Hematopoietic multipotent progenitor cell treated with erythropoietin and hydrocortisone succinate and interleukin-3 and kit ligand, for 4 days (in vitro differentiated cells): Measurements from ENCODE around the gene SUN3.

Source experiments
- DNase-seq: peaks from one replicate; pipeline ENCODE4 v3.0.0-alpha.2; 2015

SUN3 gene

DNA sequence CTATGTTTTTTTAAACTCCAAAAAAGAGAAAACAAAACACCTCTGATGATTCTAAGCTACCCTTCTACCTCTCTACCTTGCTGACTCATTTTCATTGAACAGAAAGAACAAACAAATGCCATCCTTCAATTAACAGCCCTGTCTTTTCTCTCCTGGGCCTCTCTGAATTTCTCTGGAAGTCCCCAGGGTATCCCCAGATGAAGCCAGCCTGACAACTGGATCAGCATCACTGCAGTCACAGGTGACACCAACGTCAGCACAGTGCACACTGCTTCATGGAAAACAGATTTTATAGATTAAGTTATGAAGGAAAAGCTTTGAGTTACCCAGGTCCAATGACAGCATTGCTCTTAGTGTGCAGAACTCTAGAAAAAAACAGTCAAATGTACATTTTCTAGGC lies 55.2 kb downstream of the SUN3 start:
- DNase-seq, result no peak

GRCh38 chr7:47970761-47971160 lies 58.1 kb downstream of the SUN3 start:
- no peak for DNase-seq

GRCh38 chr7:47968847-47969774 lies 59.8 kb downstream of the SUN3 start:
- DNase-seq, result peak; percentile 80

DNA sequence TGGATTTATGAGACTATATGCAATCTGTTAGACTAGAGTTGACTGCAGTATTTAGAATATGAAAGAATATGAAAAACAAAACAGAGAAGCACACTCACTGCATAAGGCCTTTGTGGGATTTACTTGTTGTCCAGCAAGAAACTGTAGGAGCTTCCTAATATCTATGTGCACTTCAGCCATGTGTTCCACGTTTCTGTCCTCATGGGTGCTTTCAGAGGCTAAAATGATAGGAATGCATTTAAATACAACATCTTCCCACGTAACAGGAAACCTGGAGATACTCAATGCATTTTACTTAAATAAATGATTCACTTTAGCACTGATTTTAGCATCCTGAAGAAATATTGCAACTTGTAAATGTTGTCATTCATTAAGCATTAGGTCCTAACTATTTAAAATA lies 61.2 kb downstream of the SUN3 start:
- DNase-seq, result no peak

DNA sequence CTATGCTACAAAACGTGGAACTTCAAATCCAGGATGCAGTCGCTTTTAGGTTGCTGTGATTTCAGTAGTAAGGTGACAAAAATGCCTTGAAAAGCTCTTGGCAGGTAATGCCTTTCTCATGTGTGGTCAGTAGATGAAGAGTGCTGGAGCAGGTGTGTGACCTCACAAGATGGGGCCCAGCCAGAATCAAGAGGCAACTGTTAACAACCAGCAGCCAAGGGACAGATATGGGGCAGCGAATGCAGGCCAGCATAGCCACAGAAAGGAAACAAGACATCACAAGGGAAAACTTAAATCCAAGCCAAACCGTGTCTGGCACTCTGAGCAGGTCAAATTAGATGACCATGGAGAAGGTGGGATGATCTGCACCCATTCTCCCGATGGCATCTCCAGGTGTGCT lies 61.8 kb downstream of the SUN3 start:
- no peak for DNase-seq

- no peak for DNase-seq
Measured at GRCh38 chr7:47965456-47965855, 63.5 kb downstream of the SUN3 start.

DNA sequence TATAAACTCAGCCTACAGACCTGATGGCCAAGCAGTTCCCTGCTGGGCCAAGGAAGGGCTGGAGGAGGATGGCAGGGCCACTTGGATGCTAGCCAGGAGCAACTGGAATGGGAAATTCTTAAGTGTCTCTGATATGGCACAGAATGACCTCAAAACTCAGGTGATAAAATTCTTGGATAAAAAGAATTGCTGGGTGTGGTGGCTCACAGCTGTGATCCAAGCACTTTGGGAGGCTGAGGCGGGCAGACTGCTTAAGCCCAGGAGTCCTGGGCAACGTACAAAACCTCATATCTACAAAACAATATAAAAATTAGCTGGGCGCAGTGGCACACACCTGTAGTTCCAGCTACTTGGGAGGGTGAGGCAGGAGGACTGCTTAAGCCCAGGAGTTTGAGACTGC lies 66.6 kb downstream of the SUN3 start:
- no peak for DNase-seq

DNA sequence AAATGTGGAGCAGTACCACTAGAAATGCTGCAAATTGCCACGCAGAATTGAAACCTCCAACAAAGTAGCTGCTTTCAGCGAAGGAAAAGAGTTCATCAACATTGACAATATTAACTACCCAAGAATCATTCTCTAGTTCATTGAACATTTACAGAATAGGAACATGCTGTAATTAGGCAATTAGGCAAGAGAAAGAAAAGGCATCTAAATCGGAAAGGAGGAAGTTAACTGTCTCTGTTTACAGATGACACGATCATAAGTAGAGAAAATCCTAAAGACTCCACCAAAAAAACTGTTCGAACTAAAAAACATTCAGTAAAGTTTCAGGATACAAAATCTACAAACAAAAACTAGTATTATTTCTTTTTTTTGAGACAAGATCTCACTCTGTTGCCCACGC lies 71.8 kb downstream of the SUN3 start:
- no peak for DNase-seq

GRCh38 chr7:47956220-47956619 lies 72.7 kb downstream of the SUN3 start:
- no peak for DNase-seq

GRCh38 chr7:47954231-47954911 lies 74.5 kb downstream of the SUN3 start:
- DNase-seq, result no peak

- DNase-seq, result no peak
Measured at GRCh38 chr7:47953822-47954221, 75.1 kb downstream of the SUN3 start.

- DNase-seq, result no peak
Measured at GRCh38 chr7:47952224-47952623, 76.7 kb downstream of the SUN3 start.

DNA sequence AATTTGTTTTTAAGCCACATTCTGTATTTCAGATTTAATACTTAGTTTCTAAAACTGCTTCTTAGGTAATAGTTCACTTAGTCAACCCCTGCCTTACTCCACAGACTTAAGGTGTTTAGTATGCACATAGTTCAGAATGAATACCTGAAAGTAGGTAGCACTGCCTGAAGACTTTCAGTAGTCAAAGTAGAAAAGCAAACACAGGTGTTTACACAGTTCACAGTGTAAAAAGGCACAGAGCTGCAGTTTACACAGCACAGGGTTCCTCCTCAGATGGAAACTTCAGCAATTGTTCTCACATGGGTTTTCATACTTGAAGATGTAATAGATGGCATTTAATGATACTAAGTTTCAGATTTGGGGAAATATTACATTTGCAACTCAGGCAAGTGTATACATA lies 77.5 kb downstream of the SUN3 start:
- DNase-seq, result no peak

- no peak for DNase-seq
Measured at GRCh38 chr7:47950714-47951113, 78.2 kb downstream of the SUN3 start.

- no peak for DNase-seq
Measured at GRCh38 chr7:47949703-47950102, 79.2 kb downstream of the SUN3 start.

GRCh38 chr7:47948141-47948790 lies 80.6 kb downstream of the SUN3 start, which contains the start of gene PKD1L1:
TSS of gene PKD1L1 (minus strand) at chr7:47948466. CDS start at chr7:47948440, 26 bp downstream.
- DNase-seq, result no peak

DNA sequence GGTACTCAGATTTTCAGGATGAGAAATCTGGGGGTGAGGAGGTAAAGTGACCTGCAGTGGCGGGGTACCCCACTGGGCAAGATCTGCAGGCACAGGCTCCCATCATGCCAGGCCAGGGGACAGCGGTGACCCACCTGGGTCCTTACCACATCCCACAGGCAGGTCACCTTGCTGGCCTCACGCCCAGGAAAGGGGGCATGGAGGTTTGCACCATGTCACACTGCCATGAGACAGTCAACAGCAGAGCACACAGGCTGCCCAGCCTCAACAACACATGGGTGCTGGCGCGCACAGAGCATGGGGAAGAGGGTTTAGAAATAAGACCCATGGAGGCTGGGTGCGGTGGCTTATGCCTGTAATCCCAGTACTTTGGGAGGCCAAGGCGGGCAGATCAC lies 81.6 kb downstream of the SUN3 start:
- no peak for DNase-seq

DNA sequence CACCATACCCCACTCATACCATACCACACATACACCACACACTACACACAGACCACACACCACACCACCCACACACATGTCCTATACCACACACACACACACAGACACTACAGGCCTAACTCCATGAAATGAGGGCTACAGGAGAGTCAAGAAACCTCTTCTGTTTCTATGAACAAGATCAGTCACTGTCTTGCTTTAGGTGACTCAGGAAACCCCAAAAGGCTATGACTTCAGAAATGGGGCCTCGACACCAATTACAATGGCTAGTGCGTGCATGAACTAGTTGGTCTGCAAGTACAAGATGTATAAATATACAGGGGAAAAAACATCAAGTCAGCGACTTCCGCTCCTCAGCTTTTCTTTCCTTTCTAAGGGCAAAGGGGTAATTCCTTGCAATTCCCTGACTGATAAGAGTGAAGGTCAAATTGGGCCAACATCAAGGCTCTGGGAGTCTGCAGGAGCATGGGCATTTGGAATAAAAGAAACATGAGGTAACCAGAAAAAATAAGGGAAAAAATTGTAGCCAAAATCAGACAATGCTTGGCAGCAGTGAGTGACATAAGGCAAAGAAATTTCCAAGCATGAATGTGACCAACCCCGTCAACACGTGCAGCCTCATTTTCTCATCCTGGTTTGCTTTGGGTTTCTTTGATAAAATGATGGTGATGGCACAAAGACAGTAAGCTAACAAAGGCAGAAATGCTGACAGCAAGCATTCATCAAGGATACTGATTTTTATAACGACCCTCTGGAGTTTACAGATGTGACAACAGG lies 82.1 kb downstream of the SUN3 start:
- DNase-seq, result no peak

- DNase-seq, result peak; percentile 86
Measured at GRCh38 chr7:47945261-47946015, 83.5 kb downstream of the SUN3 start.

DNA sequence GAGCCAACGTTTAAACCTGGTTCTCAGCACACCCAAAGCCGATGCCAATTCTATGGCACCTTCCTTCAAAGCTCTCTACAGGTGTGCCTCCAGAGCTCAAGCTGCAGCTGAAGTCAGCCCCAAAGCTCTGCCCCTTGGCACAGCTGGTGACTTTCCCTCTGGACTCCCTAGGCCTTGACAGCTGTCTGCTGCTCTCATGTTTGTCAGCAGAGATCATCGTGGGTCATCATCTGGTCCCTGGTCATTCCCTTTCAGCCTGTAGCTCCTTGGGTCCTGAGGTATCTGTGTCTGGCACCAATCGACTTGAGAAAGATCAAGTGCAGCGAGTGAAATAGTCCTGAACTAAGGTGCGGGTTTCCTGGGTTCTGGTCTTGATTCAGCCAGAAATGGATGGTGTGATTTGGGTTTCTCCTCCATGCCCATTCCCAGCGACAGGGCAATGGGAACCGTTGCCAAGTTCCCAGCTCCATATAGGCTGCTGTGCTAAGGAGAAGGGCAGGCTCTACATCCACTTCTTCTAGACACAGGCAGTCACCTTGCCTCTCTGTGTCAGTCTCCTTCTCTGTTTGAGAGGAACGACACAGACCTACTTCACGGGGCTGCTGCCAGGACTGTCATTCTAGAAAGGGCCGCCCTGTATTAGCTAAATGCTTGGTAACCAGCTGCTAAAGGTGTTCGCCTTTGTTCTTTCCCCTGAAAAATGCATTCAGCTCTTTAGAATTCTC lies 84.2 kb downstream of the SUN3 start:
- no peak for DNase-seq

GRCh38 chr7:47943676-47944474 lies 85.0 kb downstream of the SUN3 start:
- no peak for DNase-seq
